Measurements from ENCODE around the gene LEO1.

Gene LEO1

DNA sequence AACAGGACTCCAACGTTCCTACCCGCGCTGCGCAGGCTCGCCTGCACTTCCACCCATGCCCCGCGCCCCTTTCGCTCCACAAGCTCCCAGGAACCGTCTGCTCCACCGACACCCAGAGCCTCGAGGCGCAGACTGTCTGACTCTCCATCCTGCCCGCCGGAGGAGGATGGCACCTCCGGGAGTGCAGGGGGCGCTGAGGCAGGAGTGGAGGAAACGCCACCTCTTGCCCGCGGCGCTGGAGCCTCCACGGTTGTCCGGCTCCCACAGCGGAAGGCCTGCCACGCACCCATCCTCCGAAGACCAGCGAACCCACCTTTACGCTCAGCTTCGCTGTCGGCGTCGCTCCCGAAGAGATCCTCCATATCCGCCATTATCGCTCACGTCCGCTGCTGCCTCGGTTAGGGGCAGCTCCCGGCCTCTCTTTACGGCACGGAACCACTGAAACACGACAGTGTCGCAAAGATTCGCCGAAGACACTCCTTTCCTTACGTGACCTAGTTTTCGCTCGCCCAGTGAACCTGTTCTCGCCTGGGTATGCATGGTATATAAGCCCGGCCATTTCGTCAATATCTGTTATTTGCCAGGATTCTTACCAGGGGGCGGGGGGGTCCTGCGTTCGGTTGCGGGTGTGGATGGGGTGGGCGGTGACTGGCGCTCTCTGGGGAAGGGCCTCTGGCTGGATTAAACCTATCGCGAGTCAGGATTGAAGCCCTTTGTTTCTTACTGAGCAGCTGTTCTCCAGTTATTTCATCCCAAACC is at the start of gene LEO1:
TSS of gene LEO1 (minus strand) at position 404 of the 759 bp plus-strand sequence. CDS start at position 371, 33 bp downstream.
- peak; percentile 98 for DNase-seq (ENCODE audit: low spot score)

DNA sequence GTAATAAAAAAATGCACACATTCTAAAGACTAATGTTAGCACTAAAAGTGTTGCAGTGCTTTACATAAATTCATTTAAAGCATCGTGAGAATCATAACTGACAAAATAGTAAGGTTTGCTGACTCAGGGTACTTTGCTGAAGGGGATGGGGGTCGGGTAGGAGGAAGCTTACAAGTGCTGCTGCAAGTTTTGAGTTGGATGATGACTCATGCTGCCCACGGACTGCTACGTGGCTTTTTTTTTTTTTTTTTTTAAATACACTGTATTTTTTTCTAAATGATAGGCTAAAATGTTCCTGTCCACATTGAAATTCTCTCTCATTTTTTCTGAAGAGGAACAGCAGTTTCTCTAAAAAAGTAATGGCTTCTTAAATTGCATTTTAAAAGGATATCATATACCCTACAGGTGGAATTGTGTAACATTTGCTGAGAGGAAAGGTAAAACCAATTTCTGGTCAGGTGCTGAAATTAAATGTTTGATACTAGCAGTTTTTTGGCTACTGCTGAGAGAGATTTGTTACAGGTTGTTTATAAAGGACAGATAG is 49.6 kb upstream of the LEO1 start:
- peak; percentile 96 for DNase-seq (ENCODE audit: low spot score)

GRCh38 chr15:52020221-52021085 is 48.9 kb upstream of the LEO1 start:
- DNase-seq (ENCODE audit: low spot score) = peak; percentile 40

DNA sequence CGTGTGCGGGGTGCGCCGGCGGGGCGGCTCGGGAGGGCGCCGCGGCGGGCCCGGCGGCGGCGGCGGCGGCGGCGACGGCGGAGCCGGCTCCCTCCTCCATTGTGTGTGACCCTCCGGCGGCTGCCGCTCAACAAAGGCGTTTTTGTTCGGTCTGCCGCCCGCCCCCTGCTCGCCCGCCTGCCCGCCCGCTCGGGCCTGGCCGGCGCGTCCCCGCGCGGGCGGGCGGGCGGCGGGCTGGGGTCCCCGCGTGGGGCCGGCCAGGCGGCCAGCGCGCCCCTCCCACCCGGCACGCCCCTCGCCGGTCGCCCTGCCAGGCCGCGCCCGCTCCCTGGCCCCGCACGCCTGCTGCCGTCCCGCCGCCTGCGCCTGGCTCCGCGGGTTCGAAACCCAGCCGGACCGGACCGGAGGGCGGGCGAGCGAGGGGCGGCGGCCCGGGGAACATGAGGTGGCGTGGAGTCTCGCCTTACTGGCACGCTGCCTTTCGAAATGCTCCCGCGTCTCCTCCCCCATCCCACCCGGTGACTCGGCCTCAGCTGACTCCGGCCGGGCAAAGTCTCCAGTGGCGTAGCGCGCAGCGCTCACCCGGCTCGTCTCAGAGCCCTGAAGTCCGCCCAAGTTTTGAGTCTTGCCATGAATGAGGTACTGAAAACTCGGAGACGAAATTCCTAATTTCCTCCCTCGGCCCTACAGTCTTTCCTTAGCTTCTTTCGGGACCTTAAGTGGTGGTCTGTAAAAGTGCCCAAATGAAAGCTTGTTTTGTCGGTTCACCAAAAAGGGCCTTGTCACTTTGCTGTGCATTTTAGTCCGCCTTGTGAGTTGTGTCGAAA is 48.0 kb upstream of the LEO1 start:
- DNase-seq (ENCODE audit: low spot score) = peak; percentile 92

- DNase-seq (ENCODE audit: low spot score) = peak; percentile 90
Measured at GRCh38 chr15:52018693-52019393, 47.3 kb upstream of the LEO1 start, which contains the start of gene MAPK6. TSS of gene MAPK6 (plus strand) at chr15:52019219. CDS start at chr15:52046461, 27,242 bp downstream.

- DNase-seq (ENCODE audit: low spot score) = no peak
Measured at GRCh38 chr15:52018244-52018643, 46.7 kb upstream of the LEO1 start.

DNA sequence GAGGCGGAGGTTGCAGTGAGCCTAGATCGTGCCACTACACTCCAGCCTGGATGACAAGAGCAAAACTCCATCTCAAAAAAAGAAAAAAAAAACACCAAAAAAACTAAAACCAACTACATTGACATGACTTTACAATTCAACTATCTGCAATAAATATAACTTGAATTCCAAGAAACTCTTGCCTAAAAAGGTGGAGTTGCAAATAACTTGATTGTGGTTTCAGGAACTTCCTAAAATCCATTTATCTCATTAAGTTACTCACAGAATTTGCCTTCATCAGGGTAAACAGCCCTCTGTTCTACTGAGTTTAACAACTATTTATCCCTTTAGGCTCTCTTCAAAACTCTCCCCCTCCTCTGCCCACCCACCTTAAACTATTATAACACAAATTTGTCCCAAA is 44.7 kb upstream of the LEO1 start:
- no peak for DNase-seq (ENCODE audit: low spot score)

GRCh38 chr15:52014616-52015015 is 43.0 kb upstream of the LEO1 start:
- DNase-seq (ENCODE audit: low spot score) = no peak

DNA sequence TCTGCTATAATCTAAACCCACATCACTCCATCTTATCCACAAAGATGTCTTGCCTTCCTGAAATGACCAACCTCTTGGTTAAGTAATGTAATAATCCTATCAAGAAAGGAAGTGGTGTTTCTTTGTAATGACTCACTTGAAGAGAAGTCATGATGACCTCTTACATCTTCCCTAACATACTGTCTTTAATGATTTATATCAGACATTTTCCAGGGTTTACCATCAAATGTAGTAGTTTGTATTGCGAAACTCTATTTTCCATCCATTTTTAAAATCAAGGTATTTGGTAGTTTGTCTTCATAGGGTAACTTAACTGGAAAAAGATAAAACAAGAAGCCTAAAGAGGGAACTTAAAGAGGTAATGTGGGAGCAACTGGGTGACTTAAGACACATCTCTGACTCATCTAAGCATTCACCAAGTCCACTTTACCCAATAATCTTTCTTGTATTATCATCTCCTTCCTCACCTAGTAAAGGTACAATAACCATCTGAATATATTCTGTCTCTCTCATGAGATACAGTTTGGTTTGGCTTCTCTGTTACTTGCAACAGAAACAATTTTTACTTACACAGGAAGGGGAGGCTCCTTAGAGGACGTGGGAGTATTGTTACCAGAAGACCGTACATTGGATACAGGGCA is 41.7 kb upstream of the LEO1 start:
- DNase-seq (ENCODE audit: low spot score) = peak; percentile 77

- no peak for DNase-seq (ENCODE audit: low spot score)
Measured at GRCh38 chr15:52012210-52012609, 40.6 kb upstream of the LEO1 start.

DNA sequence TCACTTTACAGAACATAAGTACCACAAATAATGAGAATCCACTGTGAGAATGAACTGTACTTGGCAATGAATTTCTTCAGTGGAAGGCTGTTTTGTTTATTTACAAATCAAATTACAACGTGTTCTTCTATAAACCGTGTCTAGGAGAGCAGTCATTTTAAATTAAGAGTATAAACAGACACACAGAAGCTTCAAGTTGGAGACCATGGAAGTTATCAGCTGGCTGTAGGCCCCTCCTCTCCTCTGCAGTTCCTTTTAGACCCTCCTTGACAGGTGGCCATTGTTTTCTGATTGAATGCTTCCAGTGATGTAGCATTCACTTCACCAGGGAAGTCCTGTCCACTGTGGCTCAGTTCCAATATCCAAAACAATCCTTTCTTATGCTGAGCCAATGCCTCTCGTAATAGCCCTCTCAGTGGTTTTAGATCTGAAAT is 40.1 kb upstream of the LEO1 start:
- no peak for DNase-seq (ENCODE audit: low spot score)

DNA sequence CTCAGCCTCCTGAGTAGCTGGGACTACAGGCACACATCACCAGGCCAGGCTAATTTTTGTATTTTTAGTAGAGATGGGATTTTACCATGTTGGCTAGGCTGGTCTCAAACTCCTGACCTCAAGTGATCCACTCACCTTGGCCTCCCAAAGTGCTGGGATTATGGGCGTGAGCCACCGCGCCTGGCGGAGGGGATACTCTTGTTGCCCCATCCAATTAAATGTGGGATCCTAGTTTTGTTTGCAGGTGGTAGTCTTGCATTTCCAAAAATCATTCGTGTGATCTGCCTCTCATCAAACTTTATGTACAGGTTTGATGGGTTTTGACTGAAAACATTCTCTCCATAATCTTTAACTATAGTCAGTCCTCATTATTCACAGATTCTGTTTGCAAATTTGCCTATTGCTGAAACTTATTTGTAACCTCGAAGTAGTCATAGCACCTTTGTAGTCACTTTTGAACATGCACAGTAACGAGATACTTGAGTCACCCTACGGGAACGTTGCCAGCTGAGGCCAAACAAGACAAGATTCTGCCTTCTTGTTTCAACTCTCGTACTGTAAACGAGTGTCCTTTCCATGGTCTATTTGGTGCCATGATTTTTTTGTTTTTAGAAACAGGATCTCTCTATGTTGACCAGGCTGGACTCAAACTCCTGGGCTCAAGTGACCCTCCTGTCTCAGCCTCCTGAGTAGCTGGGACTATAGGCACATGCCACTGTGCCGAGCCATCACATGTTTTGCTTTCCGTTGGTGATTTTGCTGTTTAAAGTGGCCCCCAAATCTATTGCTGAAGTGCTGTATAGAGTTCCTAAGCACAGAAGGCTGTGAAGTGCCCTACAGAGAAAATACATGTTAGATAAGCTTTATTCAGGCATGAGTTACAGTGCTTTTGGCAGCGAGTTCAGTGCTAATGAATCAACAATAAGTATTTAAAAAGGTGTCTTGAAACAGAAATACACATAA is 39.3 kb upstream of the LEO1 start:
- peak; percentile 90 for DNase-seq (ENCODE audit: low spot score)

DNA sequence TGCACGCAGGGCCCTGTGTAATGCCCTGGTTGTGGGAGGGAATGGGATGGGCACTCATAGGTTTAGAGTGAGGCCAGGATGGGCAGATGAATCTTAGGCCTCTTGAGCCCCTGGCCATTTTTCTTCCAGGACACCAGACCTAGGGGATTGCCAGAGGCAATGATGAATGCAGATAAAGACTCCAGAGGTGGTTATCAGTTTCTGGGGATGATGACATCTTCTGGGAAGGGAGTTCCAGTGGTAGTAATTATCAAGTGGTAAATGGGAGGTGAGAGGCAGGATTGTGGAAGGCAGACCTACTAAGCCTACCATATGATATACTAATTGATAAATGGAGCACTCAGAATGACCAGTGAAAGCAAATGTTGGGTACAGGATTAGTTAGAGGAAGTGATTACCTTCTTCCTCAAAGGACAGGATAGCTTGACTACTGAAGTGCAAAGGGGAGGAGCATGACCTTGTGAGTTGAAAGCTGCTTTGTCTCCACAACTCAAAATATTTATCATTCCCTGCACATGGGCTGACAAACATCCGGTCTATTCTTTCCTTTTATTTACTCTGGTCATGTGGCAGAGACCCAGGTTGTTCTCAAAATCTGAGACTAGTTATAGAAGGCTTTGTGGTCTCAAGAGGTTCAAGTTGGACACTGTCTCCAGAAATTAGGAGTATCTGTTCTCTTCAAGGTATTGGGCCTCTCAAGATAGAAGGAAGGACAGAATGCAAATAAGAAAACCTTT is 37.3 kb upstream of the LEO1 start:
- DNase-seq (ENCODE audit: low spot score) = no peak

DNA sequence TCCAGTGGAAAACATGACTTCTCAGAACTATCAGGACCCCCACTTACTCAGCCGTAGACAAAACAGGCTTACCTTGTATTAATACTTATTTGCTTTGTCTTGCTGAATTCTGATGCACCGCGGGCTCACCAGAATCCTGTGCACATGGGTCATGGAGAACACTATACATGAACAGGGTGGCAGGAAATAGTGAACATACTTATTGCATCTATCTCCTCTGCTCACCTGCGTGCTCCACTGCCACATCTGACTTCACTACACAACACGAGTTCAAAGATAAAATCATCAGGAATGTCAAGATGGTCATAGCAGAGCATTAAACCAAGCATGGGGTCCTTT is 36.8 kb upstream of the LEO1 start:
- DNase-seq (ENCODE audit: low spot score) = no peak

DNA sequence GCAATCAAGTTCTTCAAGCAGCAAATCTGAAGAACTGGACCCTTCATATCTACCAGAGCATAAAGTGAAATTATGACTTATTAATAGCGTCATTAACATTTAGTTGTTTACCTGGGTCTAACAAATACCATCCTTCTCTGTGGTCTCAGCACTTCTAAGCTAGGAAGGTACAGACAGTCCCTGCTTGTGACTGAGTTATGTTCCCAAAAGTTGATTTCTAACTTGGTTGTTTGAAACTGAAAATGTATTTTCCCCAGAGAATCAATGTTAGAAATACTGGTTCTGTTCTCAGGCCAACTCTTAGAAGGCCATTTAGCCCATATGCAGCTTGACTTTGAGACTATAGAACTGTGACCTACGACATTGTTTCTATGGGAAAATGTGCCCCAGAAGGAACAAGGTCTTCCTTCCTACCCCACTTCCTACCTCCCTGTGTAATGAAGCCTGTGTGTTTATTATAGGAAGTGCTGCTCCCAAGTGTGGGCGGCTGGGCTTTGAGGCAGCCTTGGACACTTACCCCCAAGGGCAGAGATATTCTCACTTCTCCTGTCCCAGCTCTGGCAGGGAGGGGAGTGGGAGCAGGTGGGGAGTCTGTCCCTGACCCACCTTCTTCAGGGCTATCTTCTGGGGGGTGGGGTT is 35.2 kb upstream of the LEO1 start:
- DNase-seq (ENCODE audit: low spot score) = no peak

DNA sequence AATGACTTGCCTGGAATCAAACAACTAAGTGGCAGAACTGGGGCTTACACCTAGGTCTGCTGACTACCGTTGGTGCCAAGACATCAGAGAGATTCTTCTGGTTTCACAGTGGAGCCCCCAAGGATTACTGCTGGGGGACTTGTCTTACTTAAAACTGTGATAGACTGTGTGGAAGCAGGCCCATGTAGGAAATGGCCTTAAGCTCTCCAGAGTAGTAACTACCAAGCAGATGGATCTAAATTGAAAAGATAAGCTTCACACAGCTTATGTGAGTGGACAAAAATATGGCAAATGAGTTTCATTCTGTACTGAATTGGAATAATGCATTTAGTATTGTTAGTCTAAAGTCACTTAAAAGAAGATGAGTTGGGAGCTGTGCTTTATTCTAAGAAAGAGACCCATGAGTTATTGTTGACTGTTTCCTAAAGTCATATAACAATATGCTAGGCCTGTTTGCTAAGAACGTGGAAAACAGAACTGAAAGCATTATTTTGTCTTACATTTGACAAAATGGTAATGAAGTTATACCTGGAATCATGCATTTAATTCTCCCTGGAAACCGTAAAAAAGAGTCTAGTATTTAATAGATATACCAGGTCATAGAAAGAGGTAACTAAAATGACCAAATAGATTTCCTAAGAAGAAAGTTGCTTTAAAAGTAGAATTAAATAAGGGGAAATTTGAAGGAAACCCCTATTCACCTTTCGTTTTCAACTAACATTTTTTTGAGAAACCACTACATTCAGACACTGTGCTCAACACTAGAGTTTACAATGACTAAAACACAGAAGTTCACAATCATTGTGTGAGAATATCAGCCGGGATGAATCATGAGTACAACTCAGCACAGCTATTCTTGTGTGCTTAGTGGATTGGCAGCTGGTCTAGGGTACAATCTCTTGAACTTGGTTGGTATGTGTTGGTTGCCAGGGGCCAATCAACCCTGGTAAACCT is 34.4 kb upstream of the LEO1 start:
- DNase-seq (ENCODE audit: low spot score) = peak; percentile 63

- DNase-seq (ENCODE audit: low spot score) = no peak
Measured at GRCh38 chr15:52004806-52005205, 33.2 kb upstream of the LEO1 start.
